Measurements from ENCODE around the gene CARD18. TPM values are rescaled to one million over a fixed set of nuclear protein-coding genes. Genes with fewer than 3 reads are reported as not detected.

Gene CARD18
- polyA plus RNA-seq, 3 donors = not detected

- Histone ChIP-seq H4K20me1 (ENCODE audit: insufficient read depth, low read length) (no peaks in the 10 kb centered on the region), H3K27me3 (ENCODE audit: control insufficient read depth in 2 of 2, insufficient read depth in 2 of 2, low read length in 2 of 2) (no peaks in the 10 kb centered on the region), H3K4me2 (replicated peaks; ENCODE audit: extremely low read depth, low read length, poor library complexity, severe bottlenecking) (no peak overlapping the region), H3K27ac (ENCODE audit: low read depth in 1 of 2, low read length in 2 of 2) (peak overlapping the region in 1 of 2 donors; percentile 88), H3K9ac (ENCODE audit: insufficient read depth, low read length, poor library complexity, severe bottlenecking) (no peak overlapping the region), H2AFZ (ENCODE audit: insufficient read depth, low read depth, low read length, poor library complexity, severe bottlenecking) (no peak overlapping the region), H3K4me3 (replicated peaks in 1 of 3; ENCODE audit: low read depth in 2 of 3, low read length in 3 of 3) (peak overlapping the region in 1 of 3 experiments; percentile 35), H3K36me3 (replicated peaks in 1 of 2; ENCODE audit: control insufficient read depth in 1 of 2, insufficient read depth in 2 of 2, low read length in 2 of 2) (no peaks in the 10 kb centered on the region), H3K4me1 (ENCODE audit: control insufficient read depth in 1 of 2, insufficient read depth in 2 of 2, low read length in 2 of 2) (peaks cover 38 to 52% of the 10 kb centered on the region in 2 donors), H3K79me2 (ENCODE audit: insufficient read depth, low read length) (no peaks in the 10 kb centered on the region), H3K9me3 (replicated peaks in 1 of 2; ENCODE audit: control insufficient read depth in 1 of 2, insufficient read depth in 1 of 2, low read length in 2 of 2) (no peaks in the 10 kb centered on the region)
- TF ChIP-seq CTCF (IDR thresholded peaks at IDR 0.05) = no peak
- Mint-ChIP-seq H3K4me1 (peaks cover 38% of the 10 kb centered on the region), H3K4me3 (no peak overlapping the region), H3K36me3 (peaks cover 5% of the 10 kb centered on the region in 2 donors), H3K27me3 (ENCODE audit: low read depth in 3 of 3) (no peaks in the 10 kb centered on the region), H3K9me3 (peaks cover 0 to 6% (median 2%) of the 10 kb centered on the region in 7 donors), H3K27ac (peak overlapping the region in 5 of 7 donors; percentile 5 to 87 (median 85))
- no peak for DNase-seq
- WGBS (ENCODE audit: insufficient coverage) = no CpG with 5 or more reads among the region's 3 CpGs
- intact Hi-C loops (cut with micrococcal nuclease) = loop anchor here (10.0 kb wide), 3 partner anchors 61 to 149 kb away; partner anchors contain the start of gene CASP1 (in 1 of the 2)
Observed at GRCh38 chr11:105183426-105183825, 43.9 kb upstream of the CARD18 start.

DNA sequence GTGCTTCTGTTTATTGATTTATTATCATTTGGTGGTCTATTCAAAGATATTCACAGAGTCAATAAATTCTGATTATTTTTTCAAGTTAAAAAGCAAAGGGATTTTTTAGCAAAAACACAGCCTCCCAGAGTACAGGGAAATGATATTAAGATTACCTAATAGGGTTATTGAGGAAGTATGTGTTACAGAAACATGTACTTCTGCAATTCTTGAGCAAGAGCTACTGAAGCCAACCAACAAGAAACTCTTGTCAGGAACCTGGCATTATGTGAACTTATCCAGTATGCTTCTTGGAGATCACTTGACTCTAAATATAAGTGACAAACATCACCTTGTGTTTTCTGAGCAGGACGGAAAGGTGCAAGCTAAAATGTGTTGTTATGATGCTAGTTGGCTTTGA is 42.0 kb upstream of the CARD18 start:
- H3K79me2 ChIP-seq (ENCODE audit: insufficient read depth, low read length) = no peaks in the 10 kb centered on the region

More for the DNA sequence above, 42.0 kb upstream of the CARD18 start:
- no peak overlapping the region for H2AFZ ChIP-seq (ENCODE audit: insufficient read depth, low read depth, low read length, poor library complexity, severe bottlenecking)
- Mint-ChIP-seq H3K27me3 (ENCODE audit: low read depth in 3 of 3) (peaks cover 0 to 3% (median 0%) of the 10 kb centered on the region in 3 donors), H3K4me1 (peaks cover 32% of the 10 kb centered on the region), H3K36me3 (peaks cover 3 to 4% of the 10 kb centered on the region in 2 donors), H3K27ac (peak overlapping the region; percentile 86 to 96 (median 93)), H3K4me3 (peak overlapping the region; percentile 42 to 54), H3K9me3 (peaks cover 0 to 14% (median 3%) of the 10 kb centered on the region in 7 donors)
- intact Hi-C loops (cut with micrococcal nuclease) = loop anchor here (1.0 to 10.0 kb wide), 4 partner anchors 8 to 147 kb away; partner anchors contain the start of gene CASP1 (in 1 of the 2)
- peak overlapping the region; percentile 50 for H3K4me2 ChIP-seq (replicated peaks; ENCODE audit: extremely low read depth, low read length, poor library complexity, severe bottlenecking)
- TF ChIP-seq CTCF (IDR thresholded peaks at IDR 0.05) = no peak
- H3K36me3 ChIP-seq (replicated peaks in 1 of 2; ENCODE audit: control insufficient read depth in 1 of 2, insufficient read depth in 2 of 2, low read length in 2 of 2) = peaks cover 0 to 5% of the 10 kb centered on the region in 2 donors
- H3K4me1 ChIP-seq (ENCODE audit: control insufficient read depth in 1 of 2, insufficient read depth in 2 of 2, low read length in 2 of 2) = peaks cover 36 to 51% of the 10 kb centered on the region in 2 donors
- H3K27ac ChIP-seq (ENCODE audit: low read depth in 1 of 2, low read length in 2 of 2) = peak overlapping the region; percentile 81 to 88
- no CpG with 5 or more reads among the region's 1 CpG for WGBS (ENCODE audit: insufficient coverage)
- H3K9ac ChIP-seq (ENCODE audit: insufficient read depth, low read length, poor library complexity, severe bottlenecking) = peak overlapping the region; percentile 12
- H3K4me3 ChIP-seq (replicated peaks in 1 of 3; ENCODE audit: low read depth in 2 of 3, low read length in 3 of 3) = peak overlapping the region in 2 of 3 experiments; percentile 5 to 35
- DNase-seq = peak; percentile 82 to 95 (median 93)
- H3K9me3 ChIP-seq (replicated peaks in 1 of 2; ENCODE audit: control insufficient read depth in 1 of 2, insufficient read depth in 1 of 2, low read length in 2 of 2) = no peaks in the 10 kb centered on the region
- H3K27me3 ChIP-seq (ENCODE audit: control insufficient read depth in 2 of 2, insufficient read depth in 2 of 2, low read length in 2 of 2) = no peaks in the 10 kb centered on the region
- H4K20me1 ChIP-seq (ENCODE audit: insufficient read depth, low read length) = no peaks in the 10 kb centered on the region
